ENCODE data around the gene SAMD4B.
A peak's percentile ranks its signal among the peaks of the same experiment; 100 is the strongest.

SAMD4B gene

GRCh38 chr19:39390751-39391437 is 48.7 kb downstream of the SAMD4B start, which contains the start of the genes MED29 and PAF1:
Gene MED29, plus strand, starts transcription at chr19:39391378. Its CDS starts 45 bp downstream, at chr19:39391423.
Gene PAF1, minus strand, starts transcription at chr19:39391106. Its CDS starts 242 bp downstream, at chr19:39390864.
- peak; percentile 99 for DNase-seq

- DNase-seq, result peak; percentile 82
Measured at GRCh38 chr19:39397360-39398296, 55.4 kb downstream of the SAMD4B start.

- peak; percentile 76 for DNase-seq
Measured at GRCh38 chr19:39398297-39398864, 56.2 kb downstream of the SAMD4B start.

GRCh38 chr19:39399668-39400050 is 57.4 kb downstream of the SAMD4B start:
- DNase-seq, result no peak

- DNase-seq, result no peak
Measured at GRCh38 chr19:39400061-39400460, 57.8 kb downstream of the SAMD4B start.

- no peak for DNase-seq
Measured at GRCh38 chr19:39401070-39401548, 58.9 kb downstream of the SAMD4B start.

- DNase-seq, result peak; percentile 38
Measured at GRCh38 chr19:39401549-39402345, 59.5 kb downstream of the SAMD4B start.

GRCh38 chr19:39402346-39403300 is 60.4 kb downstream of the SAMD4B start:
- peak; percentile 93 for DNase-seq

- DNase-seq, result peak; percentile 99
Measured at GRCh38 chr19:39403331-39404312, 61.4 kb downstream of the SAMD4B start.

GRCh38 chr19:39405261-39405957 is 63.2 kb downstream of the SAMD4B start:
- no peak for DNase-seq

- DNase-seq, result no peak
Measured at GRCh38 chr19:39405958-39406655, 63.9 kb downstream of the SAMD4B start.

- peak; percentile 78 for DNase-seq
Measured at GRCh38 chr19:39406656-39407409, 64.6 kb downstream of the SAMD4B start, which contains the start of gene ZFP36. Gene ZFP36, plus strand, starts transcription at chr19:39406847. Its CDS starts 58 bp downstream, at chr19:39406905.

GRCh38 chr19:39407410-39407659 is 65.1 kb downstream of the SAMD4B start:
- no peak for DNase-seq

GRCh38 chr19:39407660-39408391 is 65.6 kb downstream of the SAMD4B start:
- DNase-seq, result no peak

- DNase-seq, result peak; percentile 34
Measured at GRCh38 chr19:39408392-39409207, 66.4 kb downstream of the SAMD4B start.
